ENCODE measurements around the gene PRUNE1. TPM values are rescaled to one million over a fixed set of nuclear protein-coding genes. Genes with fewer than 3 reads are reported as not detected.

The PRUNE1 gene
- polyA plus RNA-seq, 4 donors, result 15.1 to 31.6 (median 15.6) TPM

GRCh38 chr1:150973836-150974579 lies 34.2 kb upstream of the PRUNE1 start:
- Histone ChIP-seq H3K9me3 (ENCODE audit: control insufficient read depth in 2 of 2, insufficient read depth in 1 of 2, low read depth in 1 of 2, low read length in 1 of 2) (no peaks in the 10 kb centered on the region), H3K4me1 (ENCODE audit: control insufficient read depth in 3 of 3, insufficient read depth in 2 of 3, low read depth in 1 of 3, low read length in 2 of 3) (peaks cover 0 to 66% (median 4%) of the 10 kb centered on the region in 3 donors), H3K36me3 (ENCODE audit: control insufficient read depth in 3 of 3, insufficient read depth in 2 of 3, low read depth in 1 of 3, low read length in 3 of 3) (peaks cover 0 to 30% (median 0%) of the 10 kb centered on the region in 3 donors), H3K27ac (ENCODE audit: low read depth in 1 of 3, low read length in 2 of 3) (peak overlapping the region; percentile 89 to 92 (median 90)), H3K27me3 (ENCODE audit: control insufficient read depth in 3 of 3, insufficient read depth in 3 of 3, low read length in 3 of 3) (no peaks in the 10 kb centered on the region), H3K4me3 (ENCODE audit: low read depth in 1 of 3, low read length in 3 of 3) (peak overlapping the region; percentile 88 to 99 (median 97))
- WGBS, 3 donors, result 0 to 1% (median 1%) methylated on average over 33 to 67 of the region's 67 CpGs
- FAIRE-seq (no peak), DNase-seq (peak; percentile 51 to 69)

DNA sequence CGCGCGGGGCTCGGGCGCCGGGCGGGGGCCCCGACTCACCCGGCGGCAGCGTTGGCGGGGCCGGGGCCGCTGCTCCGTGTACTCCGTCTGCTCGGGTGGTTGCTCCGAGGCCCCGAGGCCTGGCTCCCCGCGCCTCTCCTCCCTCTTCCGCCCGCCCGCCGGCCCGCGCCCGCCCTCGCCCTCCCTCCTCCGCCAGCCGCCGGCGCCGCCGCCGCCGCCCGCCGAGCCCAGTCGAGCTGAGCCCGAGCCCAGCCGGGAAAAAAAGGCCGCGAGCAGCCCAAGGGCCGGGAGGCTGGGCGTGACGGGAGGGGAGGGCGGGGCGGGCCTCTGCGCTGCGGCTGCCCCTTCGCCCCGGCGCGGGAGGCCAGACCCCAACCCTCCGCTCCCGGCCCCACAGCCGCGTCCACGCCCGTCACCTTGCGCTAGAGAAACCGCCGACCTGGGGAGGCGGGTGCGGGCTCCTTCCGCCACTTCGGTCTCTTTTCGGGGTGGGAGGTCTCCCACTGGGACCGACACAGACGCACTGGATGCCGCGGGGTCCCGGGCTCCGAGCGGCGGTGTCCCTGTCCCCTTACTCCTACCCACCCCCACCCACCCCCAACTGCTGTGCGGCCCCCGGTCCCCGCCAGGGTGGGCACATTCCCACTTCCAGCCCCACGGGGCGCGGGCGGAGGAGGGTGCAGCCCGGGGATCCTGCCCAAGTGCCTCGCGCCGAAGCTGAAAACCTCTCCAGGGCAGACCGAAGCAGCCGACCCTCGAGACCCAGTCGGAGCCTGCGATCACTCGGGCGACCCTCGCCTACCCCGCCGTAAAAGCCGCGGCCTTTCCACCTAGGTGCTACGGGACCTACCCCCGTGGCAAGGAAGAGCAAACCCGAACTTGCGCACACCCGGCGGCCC lies 33.4 kb upstream of the PRUNE1 start, which contains the start of gene CERS2:
Gene CERS2, minus strand, starts transcription at position 256 of the 899 bp plus-strand sequence. CDS start 5,745 bp downstream, outside the sequence.
- Histone ChIP-seq H3K4me1 (ENCODE audit: control insufficient read depth in 3 of 3, insufficient read depth in 2 of 3, low read depth in 1 of 3, low read length in 2 of 3) (peaks cover 0 to 68% (median 7%) of the 10 kb centered on the region in 3 donors), H3K27ac (ENCODE audit: low read depth in 1 of 3, low read length in 2 of 3) (peak within 1 kb of the TSS; percentile 89 to 93 (median 92)), H3K9me3 (ENCODE audit: control insufficient read depth in 2 of 2, insufficient read depth in 1 of 2, low read depth in 1 of 2, low read length in 1 of 2) (no peaks in the 10 kb centered on the region), H3K4me3 (ENCODE audit: low read depth in 1 of 3, low read length in 3 of 3) (peak within 1 kb of the TSS; percentile 88 to 99 (median 97)), H3K27me3 (ENCODE audit: control insufficient read depth in 3 of 3, insufficient read depth in 3 of 3, low read length in 3 of 3) (no peaks in the 10 kb centered on the region), H3K36me3 (ENCODE audit: control insufficient read depth in 3 of 3, insufficient read depth in 2 of 3, low read depth in 1 of 3, low read length in 3 of 3) (peaks cover 0 to 23% (median 0%) of the 10 kb centered on the region in 3 donors)
- DNase-seq (peak; percentile 82 to 96), FAIRE-seq (no peak)
- 7 to 21% (median 18%) methylated on average over 50 to 106 of the region's 106 CpGs for WGBS, 3 donors

DNA sequence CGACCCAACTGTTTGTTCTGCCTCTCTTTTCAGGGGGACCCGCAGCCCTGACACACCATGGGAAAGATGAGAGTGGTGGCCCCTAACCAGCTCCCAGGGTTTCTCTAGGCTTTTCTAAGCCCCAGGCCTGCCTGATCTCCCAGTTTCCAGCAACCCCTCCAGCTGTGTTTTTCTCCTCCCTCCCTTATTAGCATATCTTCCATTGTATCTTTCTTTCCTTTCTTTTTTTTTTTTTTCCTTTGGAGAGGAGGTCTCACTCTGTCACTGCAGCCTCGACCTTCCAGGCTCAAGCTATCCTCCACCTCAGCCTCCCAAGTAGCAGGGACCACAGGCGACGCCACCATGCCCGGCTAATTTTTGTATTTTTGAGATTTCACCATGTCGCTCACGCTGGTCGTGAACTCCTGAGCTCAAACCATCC lies 31.8 kb upstream of the PRUNE1 start:
- FAIRE-seq, result no peak
- peaks cover 0 to 61% (median 7%) of the 10 kb centered on the region in 3 donors for H3K4me1 ChIP-seq (ENCODE audit: control insufficient read depth in 3 of 3, insufficient read depth in 2 of 3, low read depth in 1 of 3, low read length in 2 of 3)
- no peak overlapping the region for H3K4me3 ChIP-seq (ENCODE audit: low read depth in 1 of 3, low read length in 3 of 3)
- H3K9me3 ChIP-seq (ENCODE audit: control insufficient read depth in 2 of 2, insufficient read depth in 1 of 2, low read depth in 1 of 2, low read length in 1 of 2), result no peaks in the 10 kb centered on the region
- H3K27ac ChIP-seq (ENCODE audit: low read depth in 1 of 3, low read length in 2 of 3), result peak overlapping the region; percentile 9 to 93 (median 63)
- DNase-seq, result no peak
- 85 to 91% (median 86%) methylated on average over 9 of the region's 9 CpGs for WGBS, 3 donors
- peaks cover 0 to 13% (median 0%) of the 10 kb centered on the region in 3 donors for H3K36me3 ChIP-seq (ENCODE audit: control insufficient read depth in 3 of 3, insufficient read depth in 2 of 3, low read depth in 1 of 3, low read length in 3 of 3)
- no peaks in the 10 kb centered on the region for H3K27me3 ChIP-seq (ENCODE audit: control insufficient read depth in 3 of 3, insufficient read depth in 3 of 3, low read length in 3 of 3)

GRCh38 chr1:150976879-150977694 lies 31.2 kb upstream of the PRUNE1 start:
- FAIRE-seq (no peak), DNase-seq (peak; percentile 91 to 96)
- no peaks in the 10 kb centered on the region for H3K27me3 ChIP-seq (ENCODE audit: control insufficient read depth in 3 of 3, insufficient read depth in 3 of 3, low read length in 3 of 3)
- WGBS, 3 donors, result 11 to 43% (median 37%) methylated on average over 11 of the region's 11 CpGs
- peaks cover 0 to 61% (median 6%) of the 10 kb centered on the region in 3 donors for H3K4me1 ChIP-seq (ENCODE audit: control insufficient read depth in 3 of 3, insufficient read depth in 2 of 3, low read depth in 1 of 3, low read length in 2 of 3)
- no peak overlapping the region for H3K4me3 ChIP-seq (ENCODE audit: low read depth in 1 of 3, low read length in 3 of 3)
- H3K36me3 ChIP-seq (ENCODE audit: control insufficient read depth in 3 of 3, insufficient read depth in 2 of 3, low read depth in 1 of 3, low read length in 3 of 3), result peaks cover 0 to 8% (median 0%) of the 10 kb centered on the region in 3 donors
- H3K27ac ChIP-seq (ENCODE audit: low read depth in 1 of 3, low read length in 2 of 3), result peak overlapping the region; percentile 63 to 93 (median 77)
- H3K9me3 ChIP-seq (ENCODE audit: control insufficient read depth in 2 of 2, insufficient read depth in 1 of 2, low read depth in 1 of 2, low read length in 1 of 2), result no peaks in the 10 kb centered on the region

DNA sequence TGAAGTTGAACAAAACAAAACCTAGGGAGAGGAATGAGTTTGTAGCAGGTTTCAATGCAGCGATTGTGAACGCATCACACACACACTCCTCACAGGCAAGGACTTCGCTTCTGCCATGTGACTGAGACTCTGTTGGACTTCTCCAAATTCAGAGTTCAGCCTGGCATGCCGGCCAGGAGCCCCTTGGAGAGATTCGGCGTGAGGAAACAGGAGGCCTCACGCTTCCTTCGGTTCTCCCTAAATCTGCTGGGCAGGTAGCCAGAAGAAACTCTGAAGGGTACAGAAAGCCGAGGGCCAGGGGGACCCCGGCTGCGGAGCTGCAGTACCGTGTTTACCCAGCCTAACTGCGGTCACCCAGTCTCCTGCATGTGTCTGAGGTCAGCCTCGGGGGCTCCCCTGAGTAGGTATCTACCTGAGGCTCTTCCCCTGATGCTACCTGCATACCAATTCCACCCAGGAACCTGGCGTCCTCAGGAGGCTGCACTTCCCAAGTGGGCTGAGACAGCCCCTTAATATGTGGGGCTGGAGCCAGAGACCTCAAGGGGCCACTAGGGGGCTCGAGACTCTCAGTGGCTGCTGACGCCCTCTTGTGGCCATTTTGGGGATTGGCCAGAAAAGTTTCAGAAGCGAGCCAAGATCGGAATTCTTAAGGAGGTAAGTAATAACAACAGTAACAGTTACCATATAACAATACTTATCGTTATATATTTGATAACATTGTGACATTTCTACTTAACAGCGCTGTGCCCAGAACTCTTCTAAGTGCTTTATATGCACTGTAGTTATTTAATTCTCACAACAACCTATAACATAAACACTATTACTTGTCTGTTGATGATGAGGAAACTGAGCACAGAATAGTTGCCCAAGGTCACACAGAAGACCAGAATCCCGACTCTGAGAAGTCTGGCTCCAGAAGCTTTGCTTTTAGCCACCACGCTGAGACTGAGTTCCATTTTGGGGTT lies 28.9 kb upstream of the PRUNE1 start:
- Histone ChIP-seq H3K27me3 (ENCODE audit: control insufficient read depth in 3 of 3, insufficient read depth in 3 of 3, low read length in 3 of 3) (no peaks in the 10 kb centered on the region), H3K4me1 (ENCODE audit: control insufficient read depth in 3 of 3, insufficient read depth in 2 of 3, low read depth in 1 of 3, low read length in 2 of 3) (peaks cover 0 to 60% (median 5%) of the 10 kb centered on the region in 3 donors), H3K9me3 (ENCODE audit: control insufficient read depth in 2 of 2, insufficient read depth in 1 of 2, low read depth in 1 of 2, low read length in 1 of 2) (no peaks in the 10 kb centered on the region), H3K27ac (ENCODE audit: low read depth in 1 of 3, low read length in 2 of 3) (peak overlapping the region in 1 of 3 donors; percentile 40), H3K36me3 (ENCODE audit: control insufficient read depth in 3 of 3, insufficient read depth in 2 of 3, low read depth in 1 of 3, low read length in 3 of 3) (peaks cover 0 to 9% (median 0%) of the 10 kb centered on the region in 3 donors), H3K4me3 (ENCODE audit: low read depth in 1 of 3, low read length in 3 of 3) (peak overlapping the region in 1 of 3 donors; percentile 24)
- DNase-seq, result peak; percentile 89 to 93
- no peak for FAIRE-seq
- 24 to 31% (median 30%) methylated on average over 23 of the region's 23 CpGs for WGBS, 3 donors

GRCh38 chr1:150981177-150981804 lies 27.0 kb upstream of the PRUNE1 start:
- DNase-seq, result peak; percentile 44 to 48
- no peaks in the 10 kb centered on the region for H3K27me3 ChIP-seq (ENCODE audit: control insufficient read depth in 3 of 3, insufficient read depth in 3 of 3, low read length in 3 of 3)
- FAIRE-seq, result no peak
- H3K9me3 ChIP-seq (ENCODE audit: control insufficient read depth in 2 of 2, insufficient read depth in 1 of 2, low read depth in 1 of 2, low read length in 1 of 2), result no peaks in the 10 kb centered on the region
- 37 to 74% (median 55%) methylated on average over 6 of the region's 6 CpGs for WGBS, 3 donors
- H3K4me1 ChIP-seq (ENCODE audit: control insufficient read depth in 3 of 3, insufficient read depth in 2 of 3, low read depth in 1 of 3, low read length in 2 of 3), result peaks cover 0 to 53% (median 3%) of the 10 kb centered on the region in 3 donors
- H3K4me3 ChIP-seq (ENCODE audit: low read depth in 1 of 3, low read length in 3 of 3), result no peak overlapping the region
- H3K36me3 ChIP-seq (ENCODE audit: control insufficient read depth in 3 of 3, insufficient read depth in 2 of 3, low read depth in 1 of 3, low read length in 3 of 3), result peaks cover 0 to 9% (median 0%) of the 10 kb centered on the region in 3 donors
- H3K27ac ChIP-seq (ENCODE audit: low read depth in 1 of 3, low read length in 2 of 3), result peak overlapping the region in 1 of 3 donors; percentile 67

Data from small intestine (tissue), 7 donors.